ENCODE results near the gene COMMD9.

The COMMD9 gene

DNA sequence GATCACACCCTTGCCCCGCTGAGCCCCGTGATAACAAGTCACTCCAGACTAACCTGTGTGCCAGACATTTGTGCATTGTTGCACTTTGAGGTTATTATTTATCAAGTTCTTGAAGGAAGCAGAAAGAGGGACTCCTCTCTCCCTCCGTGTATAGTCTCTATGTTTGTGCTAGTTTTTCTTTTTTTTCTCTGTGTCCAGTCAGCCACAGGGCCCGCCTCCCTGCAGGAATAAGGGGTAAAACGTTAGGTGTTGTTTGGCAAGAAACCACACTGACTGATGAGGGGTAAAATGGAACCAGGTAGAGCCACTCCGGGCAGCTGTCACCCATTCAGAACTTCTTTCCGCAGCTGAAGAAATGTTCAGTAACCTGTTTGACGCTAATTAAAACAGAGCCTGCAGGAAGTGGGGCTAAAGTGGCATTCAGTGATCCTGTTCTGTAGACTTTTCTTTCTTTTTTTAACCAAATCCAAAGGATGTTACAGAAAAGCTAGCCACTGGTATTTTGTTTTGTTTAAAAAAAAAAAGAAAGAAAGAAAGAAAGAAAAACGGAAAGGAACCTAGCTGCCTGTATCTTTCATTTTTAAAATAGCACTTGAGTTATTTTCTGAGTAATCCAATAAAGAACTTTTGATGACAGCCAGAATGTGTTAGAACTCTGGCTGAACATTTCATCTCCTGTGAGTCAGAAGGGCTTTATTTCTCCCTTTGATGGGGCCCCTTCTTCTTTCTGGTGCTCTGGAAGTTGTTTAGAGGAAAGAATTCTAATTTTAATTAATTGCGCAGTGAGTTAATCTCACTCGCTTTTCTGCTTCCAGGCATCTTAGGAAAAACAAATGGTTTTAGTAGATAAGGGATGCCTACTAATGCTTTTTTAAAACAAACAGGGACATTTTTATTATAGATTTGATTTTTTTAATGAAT is 58.2 kb downstream of the COMMD9 start:
- Mint-ChIP-seq H3K27me3 (no peaks in the 10 kb centered on the region), H3K9me3 (no peaks in the 10 kb centered on the region), H3K27ac (no peak overlapping the region), H3K4me3 (no peak overlapping the region), H3K4me1 (ENCODE audit: low read depth) (no peaks in the 10 kb centered on the region), H3K36me3 (ENCODE audit: low read depth) (no peaks in the 10 kb centered on the region)

DNA sequence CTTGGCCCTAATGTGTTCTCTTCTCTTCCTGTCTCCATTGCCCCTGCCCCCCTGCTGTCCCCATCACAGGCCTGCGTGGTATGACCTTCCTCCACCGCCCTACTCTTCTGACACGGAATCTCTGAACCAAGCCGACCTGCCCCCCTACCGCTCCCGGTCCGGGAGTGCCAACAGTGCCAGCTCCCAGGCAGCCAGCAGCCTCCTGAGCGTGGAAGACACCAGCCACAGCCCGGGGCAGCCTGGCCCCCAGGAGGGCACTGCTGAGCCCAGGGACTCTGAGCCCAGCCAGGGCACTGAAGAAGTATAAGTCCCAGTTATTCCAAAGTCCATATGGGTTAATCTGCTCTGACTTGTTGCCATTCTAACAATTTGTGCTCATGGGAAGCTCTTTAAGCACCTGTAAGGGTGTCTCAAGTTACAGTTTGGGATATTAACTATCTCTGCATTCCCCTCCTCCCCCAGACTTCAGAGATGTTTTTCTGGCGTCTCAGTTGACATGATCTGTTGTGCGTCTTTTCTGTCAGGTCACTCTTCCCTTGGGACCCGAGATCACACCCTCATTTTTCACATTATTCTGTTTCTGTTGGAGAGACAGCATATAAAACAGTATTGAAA is 60.0 kb downstream of the COMMD9 start:
- H3K27me3 Mint-ChIP-seq: no peaks in the 10 kb centered on the region
- no peaks in the 10 kb centered on the region for H3K4me1 Mint-ChIP-seq (ENCODE audit: low read depth)
- no peaks in the 10 kb centered on the region for H3K36me3 Mint-ChIP-seq (ENCODE audit: low read depth)
- H3K4me3 Mint-ChIP-seq: no peak overlapping the region
- no peak overlapping the region for H3K27ac Mint-ChIP-seq
- no peaks in the 10 kb centered on the region for H3K9me3 Mint-ChIP-seq

DNA sequence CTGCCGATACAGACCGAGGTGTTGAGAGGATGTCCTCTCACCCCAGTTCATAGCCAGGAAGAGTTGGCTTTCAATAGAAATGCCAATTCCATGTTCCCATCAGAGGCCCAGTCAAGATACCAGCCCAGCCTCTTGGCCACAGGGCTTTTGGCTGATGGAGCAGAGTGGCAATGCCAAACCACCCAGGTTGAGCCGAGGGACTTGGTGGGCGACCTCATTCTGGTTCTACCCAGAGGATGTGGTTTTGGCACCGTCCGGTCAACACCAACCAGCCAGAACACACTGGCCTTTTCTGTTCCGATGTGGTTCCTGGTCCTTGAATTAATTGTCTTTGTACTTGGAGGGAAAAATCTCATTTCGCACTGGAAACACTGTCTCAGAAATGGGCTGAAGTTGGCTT is 60.5 kb downstream of the COMMD9 start:
- H3K4me3 Mint-ChIP-seq: no peak overlapping the region
- H3K9me3 Mint-ChIP-seq: no peaks in the 10 kb centered on the region
- H3K27ac Mint-ChIP-seq: no peak overlapping the region
- H3K36me3 Mint-ChIP-seq (ENCODE audit: low read depth): no peaks in the 10 kb centered on the region
- no peaks in the 10 kb centered on the region for H3K27me3 Mint-ChIP-seq
- H3K4me1 Mint-ChIP-seq (ENCODE audit: low read depth): no peaks in the 10 kb centered on the region

GRCh38 chr11:36227044-36227443 is 62.2 kb downstream of the COMMD9 start:
- H3K27ac Mint-ChIP-seq: no peak overlapping the region
- H3K4me1 Mint-ChIP-seq (ENCODE audit: low read depth): no peaks in the 10 kb centered on the region
- no peaks in the 10 kb centered on the region for H3K9me3 Mint-ChIP-seq
- no peak overlapping the region for H3K4me3 Mint-ChIP-seq
- no peaks in the 10 kb centered on the region for H3K36me3 Mint-ChIP-seq (ENCODE audit: low read depth)
- no peaks in the 10 kb centered on the region for H3K27me3 Mint-ChIP-seq

DNA sequence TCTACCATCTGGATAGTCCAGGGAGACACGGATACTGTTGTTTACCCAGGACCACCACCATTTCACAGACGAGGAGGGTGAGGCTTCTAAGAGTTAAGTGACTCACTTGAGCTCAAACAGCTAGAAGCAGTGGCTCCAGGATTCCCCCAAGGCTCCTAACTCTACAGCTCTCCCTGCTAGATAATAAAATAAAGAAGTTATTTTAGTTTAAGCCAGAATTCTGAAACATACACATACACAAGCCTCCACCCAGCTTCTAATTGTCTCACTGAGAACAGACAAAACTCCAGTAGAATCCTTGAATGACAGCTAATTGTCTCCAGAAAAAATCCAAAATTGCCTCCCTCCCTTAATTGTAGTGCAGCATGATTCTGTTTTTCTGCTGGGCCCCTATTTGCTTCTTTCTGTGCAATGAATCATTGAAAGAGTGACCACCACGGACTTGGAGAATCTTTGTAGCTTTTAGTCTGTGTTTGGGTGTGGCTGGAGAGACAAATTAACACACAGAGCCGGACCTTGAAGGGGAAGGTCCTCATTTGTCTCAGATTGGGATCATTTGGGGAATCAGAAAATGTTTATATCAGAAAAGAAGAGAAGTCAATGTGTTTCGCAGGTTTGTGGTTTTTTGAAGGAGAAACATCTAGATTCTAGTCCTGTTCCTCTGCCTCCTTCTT is 64.9 kb downstream of the COMMD9 start:
- Mint-ChIP-seq H3K36me3 (ENCODE audit: low read depth) (no peaks in the 10 kb centered on the region), H3K27ac (no peak overlapping the region)

DNA sequence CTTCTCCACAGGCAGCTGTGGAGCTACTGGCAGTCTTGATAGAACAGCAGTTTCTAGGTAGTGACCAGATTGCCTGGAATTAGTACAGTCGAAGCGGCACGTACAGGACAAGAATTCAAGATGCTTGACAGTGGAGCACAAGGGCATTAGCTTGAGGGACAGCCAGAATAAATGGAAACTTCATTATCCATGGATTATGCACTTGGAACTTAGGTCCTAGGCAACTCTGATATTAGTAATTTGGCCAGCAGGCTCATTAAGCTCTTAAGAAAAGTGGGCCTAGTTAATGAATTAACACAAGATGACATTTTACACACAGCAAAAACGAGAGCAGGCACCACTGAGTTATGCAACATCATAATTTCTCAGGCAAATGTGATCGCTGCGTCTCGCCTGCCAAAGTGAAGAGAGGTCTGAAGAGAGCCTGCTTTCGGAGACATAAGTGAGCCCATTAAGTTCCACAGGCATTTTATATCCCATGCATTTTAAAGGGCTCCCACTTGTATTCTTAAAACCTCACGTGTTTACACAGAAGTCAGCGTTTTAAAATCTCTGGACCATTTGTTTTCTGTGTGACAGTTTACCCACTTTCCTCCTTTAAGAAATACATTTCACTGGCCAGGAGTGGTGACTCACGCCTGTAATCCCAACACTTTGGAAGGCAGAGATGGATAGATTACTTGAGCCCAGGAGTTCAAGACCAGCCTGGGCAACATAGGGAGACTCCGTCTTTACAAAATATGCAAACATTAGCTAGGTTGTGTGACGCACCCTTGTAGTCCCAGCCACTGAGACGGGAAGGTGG is 66.2 kb downstream of the COMMD9 start:
- Mint-ChIP-seq H3K27me3 (peaks cover 2% of the 10 kb centered on the region), H3K4me3 (no peak overlapping the region), H3K27ac (no peak overlapping the region), H3K9me3 (peaks cover 6% of the 10 kb centered on the region), H3K4me1 (ENCODE audit: low read depth) (no peaks in the 10 kb centered on the region), H3K36me3 (ENCODE audit: low read depth) (no peaks in the 10 kb centered on the region)

More for the DNA sequence above, 64.9 kb downstream of the COMMD9 start:
- H3K4me1 Mint-ChIP-seq (ENCODE audit: low read depth): no peaks in the 10 kb centered on the region
- no peaks in the 10 kb centered on the region for H3K27me3 Mint-ChIP-seq
- peaks cover 6% of the 10 kb centered on the region for H3K9me3 Mint-ChIP-seq
- no peak overlapping the region for H3K4me3 Mint-ChIP-seq
